ENCODE data around the gene TRAF4. TPM values are rescaled to one million over a fixed set of nuclear protein-coding genes. Genes with fewer than 3 reads are reported as not detected.
A peak's percentile ranks its signal among the peaks of the same experiment; 100 is the strongest.
"Not testable (repeated sequence)": the region's sequence is repeated elsewhere in the genome, so short reads cannot be mapped to it uniquely, and the experiment has no call there.

TRAF4 gene
- total RNA-seq, 1 experiment from 2014 or later = 51.8 TPM

DNA sequence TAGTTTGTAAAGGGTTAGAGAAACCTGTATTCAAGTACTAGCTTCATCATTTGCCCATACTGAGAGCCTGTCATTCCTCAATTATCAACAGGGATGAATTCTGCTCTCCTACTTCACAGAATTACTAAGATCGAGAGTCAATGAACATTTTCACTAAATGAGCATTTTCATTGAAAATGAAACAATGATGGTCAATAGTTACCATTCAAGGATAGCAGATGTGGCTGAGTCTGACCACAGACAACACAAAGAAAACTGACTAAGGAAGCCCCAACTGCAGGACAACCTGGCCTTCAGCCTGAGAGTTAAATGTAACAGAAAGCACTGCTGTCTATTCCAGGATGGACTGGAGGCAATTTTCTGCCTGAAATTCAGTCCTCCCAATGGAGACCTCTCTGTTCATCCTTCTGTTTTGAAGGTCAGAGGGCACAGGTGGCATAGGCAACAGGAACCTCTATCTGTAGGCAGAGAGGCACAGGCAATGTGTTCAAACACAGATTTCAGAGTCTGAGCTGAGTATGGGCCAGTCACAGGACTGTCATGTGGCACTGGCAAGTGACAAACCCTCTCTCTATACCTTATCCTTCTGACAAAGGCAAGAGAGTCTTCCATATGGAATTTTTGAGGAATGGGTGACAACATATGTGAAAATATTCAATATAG lies 19.5 kb downstream of the TRAF4 start:
- in situ Hi-C loops (cut with HindIII; ENCODE audit: low sequenced_read_pairs) = loop anchor here (5.0 kb wide), 1 partner anchor 114 kb away; no protein-coding TSS in a partner anchor
- no peak for DNase-seq (ENCODE audit: low spot score)

DNA sequence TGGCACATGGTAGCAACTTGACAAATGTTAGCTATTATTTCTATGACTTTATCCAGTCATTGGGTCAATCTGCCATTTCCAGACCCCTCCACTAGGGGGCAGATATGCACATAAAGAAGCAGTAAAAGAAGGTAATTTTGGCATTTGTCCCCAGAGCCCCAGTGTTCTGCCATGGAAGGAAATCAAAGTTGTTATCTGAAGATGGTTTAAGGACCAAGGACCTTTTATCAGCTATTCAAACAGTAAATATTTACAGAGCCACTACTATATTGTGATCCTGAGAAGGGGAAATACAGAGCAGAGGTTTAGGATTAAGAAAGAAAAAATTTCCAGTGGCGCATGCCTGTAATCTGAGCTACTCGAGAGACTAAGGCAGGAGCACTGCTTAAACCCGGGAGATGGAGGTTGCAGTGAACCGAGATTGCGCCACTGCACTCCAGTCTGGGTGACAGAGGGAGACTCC lies 20.0 kb downstream of the TRAF4 start:
- peak; percentile 83 for DNase-seq (ENCODE audit: low spot score)
- in situ Hi-C loops (cut with HindIII; ENCODE audit: low sequenced_read_pairs) = loop anchor here (5.0 kb wide), 1 partner anchor 113 kb away; no protein-coding TSS in a partner anchor

DNA sequence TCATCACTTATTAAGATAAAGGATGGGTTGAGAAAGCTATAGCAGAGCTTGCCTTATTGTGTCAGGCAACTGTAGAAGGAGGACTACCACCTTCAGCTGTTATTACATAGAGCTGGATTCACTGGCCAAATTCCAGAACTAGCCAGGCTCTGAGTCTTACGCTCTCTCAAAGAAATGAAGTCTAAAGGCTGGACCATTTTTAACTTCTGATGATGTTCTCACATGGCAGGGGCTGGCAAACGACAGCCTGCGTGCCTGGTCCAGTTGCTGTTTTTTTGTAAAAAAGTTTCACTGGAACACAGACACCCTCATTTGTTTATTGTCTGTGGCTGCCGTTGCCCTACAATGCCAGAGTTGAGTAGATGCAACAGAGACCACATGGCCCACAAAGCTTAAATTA lies 21.2 kb downstream of the TRAF4 start:
- in situ Hi-C loops (cut with HindIII; ENCODE audit: low sequenced_read_pairs) = no loop called here
- DNase-seq (ENCODE audit: low spot score) = no peak

DNA sequence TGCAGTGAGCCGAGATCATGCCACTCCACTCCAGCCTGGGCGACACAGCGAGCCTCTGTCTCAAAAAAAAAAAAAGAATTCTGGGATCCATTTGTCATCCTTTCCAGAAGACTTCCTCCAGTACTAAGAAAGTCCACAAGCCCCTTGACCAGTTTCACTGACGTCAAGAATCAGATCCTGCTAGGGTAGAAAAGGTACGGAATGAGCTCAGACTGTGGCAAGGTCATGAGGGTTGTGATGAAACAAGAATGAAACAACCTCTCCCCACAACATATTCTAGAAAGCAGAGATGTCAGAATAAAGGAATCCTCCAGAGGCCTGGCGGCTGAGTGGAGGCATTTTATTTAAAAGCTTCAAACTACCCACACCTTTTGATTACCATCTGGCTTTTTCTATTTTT lies 29.9 kb downstream of the TRAF4 start:
- in situ Hi-C loops (cut with HindIII; ENCODE audit: low sequenced_read_pairs) = no loop called here
- no peak for DNase-seq (ENCODE audit: low spot score)

GRCh38 chr17:28774206-28774605 lies 30.4 kb downstream of the TRAF4 start:
- no peak for DNase-seq (ENCODE audit: low spot score)
- in situ Hi-C loops (cut with HindIII; ENCODE audit: low sequenced_read_pairs) = no loop called here

- in situ Hi-C loops (cut with HindIII; ENCODE audit: low sequenced_read_pairs) = no loop called here
- DNase-seq (ENCODE audit: low spot score) = no peak
These were observed 33.4 kb downstream of the TRAF4 start for GRCh38 chr17:28777178-28777577.

DNA sequence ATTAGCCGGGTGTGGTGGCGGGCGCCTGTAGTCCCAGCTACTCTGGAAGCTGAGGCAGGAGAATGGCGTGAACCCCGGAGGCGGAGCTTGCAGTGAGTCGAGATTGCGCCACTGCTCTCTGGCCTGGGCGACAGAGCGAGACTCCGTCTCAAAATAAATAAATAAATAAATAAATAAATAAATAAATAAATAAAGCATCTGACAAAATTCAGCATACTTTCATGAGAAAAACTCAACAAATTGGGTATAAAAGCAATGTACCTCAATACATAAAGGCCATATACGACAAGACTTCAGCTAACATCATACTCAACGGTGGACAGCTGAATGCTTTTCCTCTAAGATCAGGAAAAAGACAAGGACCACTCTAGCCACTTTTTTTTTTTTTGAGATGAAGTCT lies 35.8 kb downstream of the TRAF4 start:
- DNase-seq (ENCODE audit: low spot score); in situ Hi-C loops (cut with HindIII; ENCODE audit: low sequenced_read_pairs): not testable (repeated sequence)

GRCh38 chr17:28783161-28783560 lies 39.4 kb downstream of the TRAF4 start:
- in situ Hi-C loops (cut with HindIII; ENCODE audit: low sequenced_read_pairs) = no loop called here
- no peak for DNase-seq (ENCODE audit: low spot score)

DNA sequence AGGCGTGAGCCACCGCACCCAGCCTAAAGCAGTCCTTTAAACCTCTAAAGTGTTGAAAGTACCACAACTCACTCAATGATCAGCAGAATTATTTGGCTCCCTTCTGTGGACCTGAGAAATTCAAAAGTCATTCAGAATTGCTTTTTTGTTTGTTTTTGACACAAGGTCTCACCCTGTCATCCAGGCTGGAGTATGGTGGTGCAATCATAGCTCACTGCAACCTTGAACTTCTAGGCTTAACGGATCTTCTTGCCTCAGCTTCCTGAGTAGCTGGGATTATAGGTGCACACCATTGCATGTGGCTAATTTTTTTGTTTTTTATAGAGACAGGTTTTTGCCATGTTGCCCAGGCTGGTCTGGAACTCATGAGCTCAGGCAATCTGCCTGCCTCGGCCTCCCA lies 44.3 kb downstream of the TRAF4 start:
- in situ Hi-C loops (cut with HindIII; ENCODE audit: low sequenced_read_pairs) = no loop called here

DNA sequence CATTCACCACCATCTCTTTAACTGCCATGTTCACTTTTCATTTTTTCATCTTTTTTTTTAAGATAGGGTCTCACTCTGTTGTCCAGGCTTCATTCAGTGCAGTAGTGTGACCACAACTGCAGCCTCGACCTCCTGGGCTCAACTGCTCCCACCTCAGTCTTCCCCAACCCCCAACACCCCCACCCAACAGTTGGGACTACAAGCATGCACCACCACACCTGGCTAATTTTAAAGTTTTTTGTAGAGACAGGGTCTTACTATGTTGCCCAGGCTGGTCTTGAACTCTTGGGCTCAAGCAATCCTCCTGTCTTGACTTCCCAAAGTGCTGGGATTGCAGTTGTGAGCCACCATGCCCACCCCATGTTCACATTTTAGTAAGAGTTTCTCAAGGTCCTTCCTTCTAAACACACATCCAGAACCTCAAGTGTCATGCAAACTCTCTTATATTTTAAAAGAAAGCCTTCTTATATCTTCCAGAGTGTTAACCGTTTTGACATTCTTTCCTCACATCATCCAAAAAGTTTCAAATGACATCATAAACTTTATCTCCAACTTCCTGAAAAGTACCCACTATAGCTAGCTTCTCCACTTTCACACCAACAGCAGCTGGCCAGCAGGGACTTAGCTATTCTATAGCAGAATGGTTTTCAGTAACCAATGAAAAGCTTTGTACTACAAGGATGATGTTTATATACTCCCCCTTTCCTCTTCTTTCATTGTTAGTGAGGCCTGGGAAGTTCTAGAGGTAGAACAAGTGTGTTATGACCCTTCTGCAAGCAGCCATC lies 49.3 kb downstream of the TRAF4 start:
- no peak for DNase-seq (ENCODE audit: low spot score)
- in situ Hi-C loops (cut with HindIII; ENCODE audit: low sequenced_read_pairs) = no loop called here

More for the DNA sequence above, 44.3 kb downstream of the TRAF4 start:
- no peak for DNase-seq (ENCODE audit: low spot score)

- in situ Hi-C loops (cut with HindIII; ENCODE audit: low sequenced_read_pairs); DNase-seq (ENCODE audit: low spot score): not testable (repeated sequence)
These were observed 51.1 kb downstream of the TRAF4 start for GRCh38 chr17:28794846-28795441.

DNA sequence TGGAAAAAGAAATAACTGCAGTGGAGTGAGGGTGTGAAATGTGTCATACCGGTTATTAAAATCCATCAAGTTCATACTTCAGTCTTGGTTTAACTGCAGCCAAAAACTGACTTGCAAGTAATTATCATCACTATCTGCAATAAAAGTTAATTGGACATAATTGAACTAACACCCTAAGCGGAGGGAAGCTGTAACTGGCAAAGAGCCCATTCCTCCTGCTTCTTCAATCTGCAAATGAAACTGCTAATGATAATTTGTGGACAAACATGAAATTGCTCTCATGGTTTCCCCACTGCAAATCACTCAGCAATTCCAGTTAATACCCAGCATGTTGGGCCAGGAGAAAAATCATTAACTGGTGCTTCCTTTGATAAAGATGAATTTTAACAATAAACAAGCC lies 52.3 kb downstream of the TRAF4 start:
- in situ Hi-C loops (cut with HindIII; ENCODE audit: low sequenced_read_pairs) = no loop called here
- DNase-seq (ENCODE audit: low spot score) = peak; percentile 23

Other genes starting within 250 kb of the TRAF4 start
- gene FOXN1, start 237.7 kb upstream of the TRAF4 start, total RNA-seq (2014; rRNA removed; shearing (Covaris generic)) = not detected in 2 replicates
- gene UNC119, start 191.4 kb upstream of the TRAF4 start, total RNA-seq (2014; rRNA removed; shearing (Covaris generic)) = 59.0 and 60.4 TPM in 2 replicates
- 50.8 and 64.4 TPM in 2 replicates for gene PIGS, start 172.5 kb upstream of the TRAF4 start, total RNA-seq (2014; rRNA removed; shearing (Covaris generic))
- gene ALDOC, start 167.1 kb upstream of the TRAF4 start, total RNA-seq (2014; rRNA removed; shearing (Covaris generic)) = 34.5 and 49.8 TPM in 2 replicates
- 78.8 and 91.2 TPM in 2 replicates for gene SPAG5, start 145.0 kb upstream of the TRAF4 start, total RNA-seq (2014; rRNA removed; shearing (Covaris generic))
- gene RSKR, start 129.8 kb upstream of the TRAF4 start, total RNA-seq (2014; rRNA removed; shearing (Covaris generic)) = 1.3 and 2.7 TPM in 2 replicates
- 77.8 and 137 TPM in 2 replicates for gene BLTP2, start 98.9 kb upstream of the TRAF4 start, total RNA-seq (2014; rRNA removed; shearing (Covaris generic))
- gene SDF2, start 82.1 kb upstream of the TRAF4 start, total RNA-seq (2014; rRNA removed; shearing (Covaris generic)) = 57.7 and 73.3 TPM in 2 replicates
- gene SUPT6H, start 81.8 kb upstream of the TRAF4 start, total RNA-seq (2014; rRNA removed; shearing (Covaris generic)) = 24.4 and 43.0 TPM in 2 replicates
- gene PROCA1, start 32.1 kb upstream of the TRAF4 start, total RNA-seq (2014; rRNA removed; shearing (Covaris generic)) = 2.4 and 17.2 TPM in 2 replicates
- gene RAB34, start 26.1 kb upstream of the TRAF4 start, total RNA-seq (2014; rRNA removed; shearing (Covaris generic)) = 373 TPM in 2 replicates
- gene RPL23A, start 24.0 kb upstream of the TRAF4 start, total RNA-seq (2014; rRNA removed; shearing (Covaris generic)) = 1,133 and 1,289 TPM in 2 replicates
- gene TLCD1, start 17.8 kb upstream of the TRAF4 start, total RNA-seq (2014; rRNA removed; shearing (Covaris generic)) = 9.2 and 12.1 TPM in 2 replicates
- gene NEK8, start 15.2 kb upstream of the TRAF4 start, total RNA-seq (2014; rRNA removed; shearing (Covaris generic)) = 10.2 and 15.1 TPM in 2 replicates
- gene FAM222B, start 98.8 kb downstream of the TRAF4 start, total RNA-seq (2014; rRNA removed; shearing (Covaris generic)) = 0.86 and 8.0 TPM in 2 replicates
- 52.9 and 96.8 TPM in 2 replicates for gene ERAL1, start 111.0 kb downstream of the TRAF4 start, total RNA-seq (2014; rRNA removed; shearing (Covaris generic))
- 57.5 and 59.7 TPM in 2 replicates for gene FLOT2, start 153.7 kb downstream of the TRAF4 start, total RNA-seq (2014; rRNA removed; shearing (Covaris generic))
- gene DHRS13, start 159.1 kb downstream of the TRAF4 start, total RNA-seq (2014; rRNA removed; shearing (Covaris generic)) = 24.7 and 30.9 TPM in 2 replicates
- gene PHF12, start 207.5 kb downstream of the TRAF4 start, total RNA-seq (2014; rRNA removed; shearing (Covaris generic)) = 26.8 and 48.5 TPM in 2 replicates